ENCODE measurements around the gene TNFRSF13B.
"Not testable (repeated sequence)": the region's sequence is repeated elsewhere in the genome, so short reads cannot be mapped to it uniquely, and the experiment has no call there.

- not testable (repeated sequence) for TF ChIP-seq REST (IDR thresholded peaks at IDR 0.05; ENCODE audit: low read depth, low read length); MAX (IDR thresholded peaks at IDR 0.05; ENCODE audit: low read depth)
Measured at GRCh38 chr17:17008621-17009397, 36.9 kb upstream of the TNFRSF13B start.
